GM03348 (cell line): ENCODE data around the gene TRIM29.

Source experiments
- DNase-seq: peaks from one replicate; pipeline ENCODE4 v3.0.0; 2012; ENCODE audit warnings: low spot score

The TRIM29 gene

DNA sequence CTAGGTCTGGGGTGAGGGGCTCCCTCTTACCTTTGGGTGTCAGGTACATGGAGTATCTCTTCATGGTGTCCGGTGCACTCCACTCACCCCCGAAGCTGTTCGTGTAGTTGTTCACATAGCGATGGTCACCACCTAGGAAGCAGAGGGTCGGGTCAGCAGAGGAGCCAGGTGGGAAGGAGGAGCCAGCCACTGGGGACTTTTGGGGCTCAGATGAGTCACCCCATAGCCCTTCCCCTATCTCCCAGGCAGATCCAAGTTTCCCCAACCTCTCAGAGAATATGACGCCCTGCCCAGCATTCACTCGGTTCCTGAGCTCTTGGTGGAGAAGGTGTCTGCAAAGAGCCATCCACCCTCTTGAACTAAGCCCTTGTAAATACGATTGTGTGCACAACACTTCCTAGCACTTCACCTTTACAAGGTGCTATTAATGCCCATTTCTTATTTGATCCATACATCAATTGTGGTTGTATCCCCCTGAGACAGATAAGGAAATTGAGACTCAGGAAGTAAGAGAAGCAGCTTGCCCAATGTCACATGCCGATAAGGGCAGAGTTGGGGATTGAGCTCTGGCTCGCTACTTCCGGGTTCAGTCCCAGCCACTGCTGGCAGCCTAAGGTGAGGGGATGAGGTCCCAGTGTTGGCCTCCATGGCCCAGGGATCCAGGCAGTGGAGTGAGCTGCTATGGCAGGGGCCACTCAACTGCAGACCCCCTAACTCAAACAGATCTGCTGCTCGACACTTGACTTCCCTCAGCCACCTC, 14.8 kb downstream of the TRIM29 start:
- no peak for DNase-seq

DNA sequence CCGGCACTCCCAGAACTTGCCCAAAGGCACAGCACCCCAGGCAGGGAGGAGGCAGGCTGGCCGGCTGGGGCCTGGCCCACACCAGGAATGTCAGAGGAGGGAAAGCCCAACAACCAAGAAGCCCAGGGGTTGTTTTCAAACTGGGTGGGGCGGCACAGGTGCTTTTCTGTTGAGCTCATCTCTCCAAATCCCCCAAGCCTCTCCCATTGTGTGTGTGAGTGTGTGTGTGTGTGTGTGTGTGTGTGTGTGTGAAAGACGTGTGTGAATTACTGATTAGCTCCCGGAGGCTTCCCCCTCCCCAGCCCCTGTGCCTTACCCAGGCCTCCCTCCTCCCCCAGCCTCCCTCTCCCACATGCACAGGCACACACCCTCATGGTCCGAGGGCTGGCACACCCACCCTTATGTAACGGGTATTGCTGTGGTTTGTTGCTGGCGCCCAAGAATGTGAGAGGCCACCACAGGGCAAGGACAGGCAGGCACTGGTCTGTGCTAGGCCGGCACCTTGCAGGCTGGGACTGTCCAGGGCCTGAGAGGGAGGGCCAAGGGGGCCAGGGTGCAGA, 15.9 kb downstream of the TRIM29 start:
- DNase-seq: no peak

DNA sequence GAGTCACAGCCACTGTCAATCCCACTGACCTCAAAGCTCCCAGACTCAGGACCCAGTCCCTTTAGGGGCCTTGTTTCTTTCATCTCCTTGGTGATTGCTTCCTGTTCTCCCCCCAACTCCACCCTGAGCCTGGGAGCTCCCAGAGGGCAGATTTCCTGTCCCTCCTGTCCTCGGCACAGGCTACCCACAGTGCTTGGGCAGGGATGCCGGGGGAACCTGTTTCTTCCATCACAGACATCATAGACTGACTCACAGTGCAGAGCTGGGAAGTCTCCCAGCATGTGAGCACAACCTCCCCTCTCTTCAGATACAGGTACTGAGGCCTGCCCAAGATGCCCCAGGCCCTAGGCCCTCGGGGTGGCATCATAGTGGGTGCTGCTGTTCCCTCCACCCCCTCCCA, 16.6 kb downstream of the TRIM29 start:
- DNase-seq: no peak

DNA sequence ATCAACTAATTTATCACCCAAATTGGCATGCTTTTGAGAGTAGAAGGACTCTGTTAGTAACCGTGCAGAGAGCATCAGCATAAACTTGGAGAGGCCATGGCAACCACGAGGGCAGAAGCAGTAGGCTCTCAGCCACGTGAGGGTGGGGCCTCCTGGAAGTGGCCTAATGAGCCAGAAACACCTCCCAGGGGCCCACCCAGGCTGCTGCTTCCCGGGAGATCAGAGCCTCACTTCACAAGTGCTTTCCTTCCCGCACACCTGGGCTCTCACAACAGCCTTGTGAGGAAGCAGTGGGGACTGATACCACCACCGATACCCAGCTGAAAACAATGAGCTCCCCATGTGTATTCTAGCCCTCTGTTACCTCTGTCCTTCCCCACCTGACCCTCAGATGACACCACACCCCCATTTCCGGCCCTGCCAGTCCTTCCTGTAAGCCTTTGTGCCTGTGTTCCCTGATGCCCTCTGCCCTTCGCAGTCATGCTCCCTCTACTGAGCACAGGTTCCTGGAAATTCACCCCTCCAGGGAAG, 17.0 kb downstream of the TRIM29 start:
- DNase-seq: no peak

DNA sequence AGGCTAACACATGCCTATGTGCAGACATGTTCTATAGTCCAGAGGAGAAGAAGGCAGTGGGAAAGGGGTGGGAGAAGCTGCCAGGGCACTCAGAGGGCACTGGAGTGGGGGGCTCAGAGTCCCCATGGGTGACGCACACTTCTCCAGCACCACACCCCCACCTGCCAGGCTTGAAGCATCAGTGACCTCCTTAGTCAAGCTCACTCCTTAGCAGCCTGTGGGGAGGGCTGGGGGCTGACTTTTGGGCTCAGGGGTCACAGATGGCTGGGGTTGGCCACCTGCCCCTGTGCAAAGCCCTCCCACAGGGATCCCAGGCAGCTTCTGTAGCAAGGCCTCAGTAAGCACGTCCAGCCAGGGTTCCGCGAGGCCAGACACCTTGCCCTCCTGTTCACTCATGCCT, 18.8 kb downstream of the TRIM29 start:
- DNase-seq: no peak

DNA sequence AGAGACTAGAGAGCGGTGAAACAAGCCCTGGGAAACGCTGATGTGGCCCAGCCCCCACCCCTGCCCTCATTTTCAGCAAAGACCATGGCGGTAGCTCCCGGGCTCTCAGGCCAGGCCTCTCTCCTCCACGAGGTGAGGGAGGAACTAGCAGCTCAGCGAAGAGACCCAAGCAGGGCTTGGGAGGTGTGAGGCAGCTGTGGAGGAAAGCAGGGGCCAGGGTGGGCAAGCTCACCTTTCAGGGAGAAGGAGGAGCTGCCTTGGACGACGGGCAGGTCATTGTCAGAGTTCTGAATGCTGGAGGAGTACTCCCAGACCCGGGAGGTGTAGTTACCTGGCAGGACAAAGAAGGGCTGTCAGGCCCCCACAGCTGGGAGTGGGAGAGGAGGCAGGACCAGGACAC, 19.9 kb downstream of the TRIM29 start:
- DNase-seq: no peak

DNA sequence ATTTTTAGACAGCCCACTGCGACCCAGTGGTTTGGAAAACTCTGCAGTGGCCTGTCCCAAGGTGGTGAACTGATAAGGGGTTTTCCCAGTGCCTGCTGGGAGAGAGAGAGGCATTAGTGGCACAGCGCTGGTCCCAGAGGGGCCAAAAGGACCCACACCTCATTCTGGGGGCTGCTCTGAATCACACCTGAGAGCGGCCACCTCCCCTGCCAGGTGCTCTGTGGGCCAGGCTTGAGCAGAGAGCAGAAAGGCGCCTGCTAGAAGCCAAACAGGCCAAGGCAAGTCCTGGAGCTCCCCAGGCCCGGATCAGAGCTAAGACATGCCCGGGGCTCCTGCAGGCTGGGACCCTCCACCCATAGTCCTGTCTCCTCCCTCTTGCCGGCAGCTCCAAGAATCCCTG, 20.9 kb downstream of the TRIM29 start:
- no peak for DNase-seq

DNA sequence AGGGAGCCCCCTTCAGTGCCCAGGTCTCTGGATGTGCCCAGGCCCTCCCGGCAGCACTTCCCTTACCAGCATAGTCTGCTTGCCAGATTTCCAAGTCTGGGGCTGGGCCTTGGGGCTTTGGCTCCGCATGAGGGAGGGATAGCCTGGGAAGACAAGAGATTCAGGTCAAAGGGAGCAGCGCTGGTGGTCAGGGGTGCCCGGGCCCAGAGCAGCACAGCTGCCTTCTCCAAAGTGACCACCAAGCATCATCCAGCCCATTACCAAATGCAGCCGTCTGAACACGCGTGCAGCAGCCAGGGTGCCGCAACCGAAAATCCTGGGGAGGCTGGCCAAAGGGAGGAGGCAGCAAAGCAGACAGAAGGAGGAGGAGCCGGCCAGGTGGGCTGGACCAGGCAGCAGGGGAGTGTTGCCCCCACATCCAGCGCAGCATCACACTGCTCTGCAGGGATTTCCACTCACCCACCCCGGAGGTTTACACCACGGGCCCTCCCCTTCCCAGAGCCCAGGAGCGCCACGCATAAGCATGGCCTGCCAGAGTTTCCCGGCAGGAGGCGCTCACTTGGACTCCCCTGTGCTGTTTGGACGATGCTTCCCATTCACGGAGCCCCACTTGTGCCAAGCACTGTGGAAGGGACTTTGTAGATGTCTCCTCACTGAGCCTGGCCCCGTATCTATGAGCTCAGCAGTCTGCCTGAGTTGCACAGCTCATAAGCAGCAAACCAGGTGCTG, 22.5 kb downstream of the TRIM29 start:
- no peak for DNase-seq

DNA sequence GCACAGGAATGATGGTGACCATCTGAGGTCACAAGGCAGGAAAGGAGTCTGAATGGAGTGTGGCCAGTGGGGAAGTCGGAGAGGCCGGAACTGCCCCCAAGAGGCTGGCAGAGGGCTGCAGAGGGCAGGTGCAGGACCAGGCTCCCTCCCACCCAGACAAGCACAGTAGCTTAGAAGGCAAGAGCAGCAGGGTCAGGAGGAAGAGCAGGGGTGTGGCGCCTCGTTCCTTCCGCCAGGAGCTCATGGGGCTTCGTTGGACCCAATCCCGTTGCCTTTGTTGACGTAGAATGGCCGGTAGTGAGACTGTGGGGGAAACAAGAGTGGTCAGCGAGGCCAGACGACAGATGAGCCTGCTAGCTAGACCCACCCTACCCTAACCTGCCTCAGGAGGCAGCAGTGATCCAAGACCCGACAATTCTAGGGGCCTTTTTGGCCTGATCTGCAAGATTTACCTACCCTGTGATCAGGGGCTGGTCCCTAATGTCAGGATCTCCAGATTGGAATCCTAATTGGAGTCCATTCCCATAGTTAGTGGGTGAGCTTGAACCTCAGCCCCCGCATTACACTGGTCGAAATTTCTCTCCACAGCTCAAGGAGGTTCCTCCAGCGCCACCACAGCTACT, 25.6 kb downstream of the TRIM29 start:
- DNase-seq: no peak

DNA sequence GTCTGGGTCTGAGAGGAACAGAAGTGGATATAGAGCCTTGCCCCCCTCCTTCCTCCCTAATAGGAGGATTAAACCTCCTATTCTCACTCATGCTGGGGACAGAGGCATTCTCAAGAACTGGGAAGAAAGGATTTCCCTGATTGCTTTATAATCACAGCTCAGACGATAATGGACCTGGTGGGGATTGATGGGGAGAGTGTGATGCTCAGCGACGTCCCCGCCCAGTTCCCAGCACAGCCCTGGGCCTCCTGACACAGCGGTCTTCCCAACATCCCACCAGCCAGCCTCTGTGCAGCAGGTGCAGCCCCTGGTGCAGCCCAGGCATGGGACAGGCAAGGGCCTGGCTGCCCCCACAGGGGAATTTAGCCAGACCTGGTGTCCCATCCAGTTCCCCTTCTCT, 28.4 kb downstream of the TRIM29 start:
- no peak for DNase-seq

DNA sequence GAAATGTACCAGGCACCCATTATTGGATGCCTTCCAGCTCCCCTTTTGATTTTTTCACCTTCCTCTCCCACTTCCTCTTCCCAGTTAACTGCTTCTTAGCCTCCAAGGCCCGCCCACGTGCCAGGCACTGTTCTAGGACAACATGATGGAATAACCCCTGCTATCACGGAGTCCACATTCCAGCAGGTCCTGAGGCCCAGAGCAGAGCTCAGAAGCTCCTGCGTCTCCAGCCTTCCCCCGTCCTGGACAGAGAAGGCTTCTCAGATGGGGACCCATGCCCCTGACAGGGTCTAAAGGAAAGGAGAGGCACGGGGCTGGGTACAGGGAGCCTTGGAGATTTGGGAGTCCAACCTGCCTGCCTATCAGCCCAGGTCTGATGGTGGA, 29.1 kb downstream of the TRIM29 start:
- DNase-seq: no peak

DNA sequence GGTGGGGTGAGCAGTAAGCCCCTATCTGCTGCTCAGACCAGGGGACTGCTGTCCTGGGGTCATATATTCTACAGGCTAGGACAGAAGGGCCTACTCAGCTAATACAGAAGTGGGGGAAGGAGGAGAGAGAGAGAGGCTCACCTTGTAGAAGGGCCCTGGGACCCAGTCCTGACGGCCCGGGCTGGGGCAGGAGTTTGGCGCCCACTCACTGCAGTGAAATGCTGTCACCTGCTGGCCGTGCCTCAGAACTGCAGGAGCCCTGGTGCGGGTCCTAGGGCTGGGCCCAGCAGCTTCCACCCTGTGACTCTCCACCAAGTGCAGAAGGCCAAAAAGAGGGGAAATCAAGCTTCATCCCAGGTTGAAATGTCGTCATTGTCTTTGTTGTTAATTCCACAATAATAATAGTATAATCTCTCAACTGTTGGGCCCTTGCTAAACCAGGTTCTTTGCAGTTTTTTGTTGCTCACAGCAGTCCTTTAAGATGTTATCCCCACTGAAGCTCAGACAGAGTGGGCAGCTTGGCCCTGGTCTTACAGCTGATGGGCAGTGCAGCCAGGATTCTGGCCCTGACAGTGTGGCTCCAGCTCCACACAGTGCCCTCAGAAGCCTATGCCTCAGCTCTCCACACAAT, 29.6 kb downstream of the TRIM29 start:
- peak; percentile 95 for DNase-seq

DNA sequence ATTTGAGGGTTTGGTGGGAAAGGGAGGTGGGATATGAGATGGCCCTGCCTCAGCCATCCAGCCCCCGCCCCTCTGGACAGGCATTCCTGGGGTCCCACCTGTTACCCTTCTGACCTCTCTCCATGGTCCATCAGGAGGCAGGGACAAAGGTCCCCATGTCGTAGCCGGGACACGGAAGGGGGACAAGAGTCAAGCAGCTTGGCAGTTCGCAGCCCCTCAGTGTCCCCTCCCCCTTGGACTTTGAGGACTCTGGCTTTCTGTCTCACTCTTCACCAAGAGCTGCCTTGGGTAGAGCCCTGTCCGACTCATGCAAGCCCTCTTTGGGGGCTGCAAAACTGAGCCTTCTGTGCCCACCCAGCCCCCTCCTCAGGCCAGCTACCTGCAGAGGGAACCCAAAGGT, 30.2 kb downstream of the TRIM29 start:
- no peak for DNase-seq

DNA sequence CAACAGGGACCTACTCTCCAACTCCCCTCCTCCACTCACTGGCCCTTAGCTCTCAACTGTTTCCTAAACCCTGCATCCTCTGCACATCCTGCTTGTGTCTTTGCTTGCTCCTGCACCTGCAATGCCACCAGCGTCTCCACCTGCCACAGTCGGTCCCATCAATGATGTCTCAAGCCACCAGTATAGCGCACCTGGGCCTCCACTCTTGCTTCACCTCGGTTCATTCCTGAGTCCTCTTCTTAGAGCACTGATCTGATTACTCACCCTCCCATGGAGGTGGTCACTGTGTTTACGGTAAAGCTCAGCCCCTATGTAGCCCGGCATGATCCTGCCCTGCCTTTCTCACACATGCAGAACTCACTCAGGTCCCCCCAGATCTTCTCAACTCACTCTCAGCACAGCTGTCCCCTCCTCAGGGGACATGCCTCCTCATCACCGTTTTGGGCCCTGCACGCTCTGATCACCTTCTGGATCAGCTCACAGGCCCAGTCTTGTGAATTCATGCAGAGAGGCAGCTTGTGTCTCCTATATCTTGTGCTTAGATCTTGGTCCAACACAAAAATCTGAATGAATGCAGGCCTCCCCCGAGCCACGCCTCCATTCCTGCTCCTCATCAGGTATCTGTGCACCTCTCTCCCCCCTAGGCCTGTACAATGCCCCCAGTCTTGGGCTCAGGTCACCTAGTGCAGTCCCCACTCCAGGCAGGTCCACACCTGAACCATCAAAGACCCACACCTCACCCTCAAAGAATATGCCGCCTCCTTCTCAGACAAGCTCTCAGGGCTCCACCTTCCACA, 31.4 kb downstream of the TRIM29 start:
- DNase-seq: no peak

DNA sequence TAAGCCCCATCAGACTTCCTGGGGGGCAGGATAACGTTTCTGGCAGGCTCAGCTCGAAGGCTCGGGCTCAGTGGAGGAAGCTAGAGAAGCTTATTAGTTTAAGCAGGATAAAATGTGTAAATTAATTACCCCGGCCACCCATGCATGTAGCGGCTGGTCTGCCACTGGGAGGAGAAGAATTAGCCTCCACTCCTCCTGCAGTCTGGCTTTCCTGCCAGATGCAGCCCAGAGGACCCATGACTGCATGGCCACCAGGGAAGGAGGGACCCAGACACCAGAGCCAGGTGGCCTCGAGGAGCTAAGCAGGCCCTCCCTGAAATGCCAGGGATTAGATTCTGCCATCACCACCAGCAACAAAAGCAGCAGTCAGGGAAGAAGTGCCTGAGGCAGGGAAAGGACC, 32.3 kb downstream of the TRIM29 start:
- no peak for DNase-seq

DNA sequence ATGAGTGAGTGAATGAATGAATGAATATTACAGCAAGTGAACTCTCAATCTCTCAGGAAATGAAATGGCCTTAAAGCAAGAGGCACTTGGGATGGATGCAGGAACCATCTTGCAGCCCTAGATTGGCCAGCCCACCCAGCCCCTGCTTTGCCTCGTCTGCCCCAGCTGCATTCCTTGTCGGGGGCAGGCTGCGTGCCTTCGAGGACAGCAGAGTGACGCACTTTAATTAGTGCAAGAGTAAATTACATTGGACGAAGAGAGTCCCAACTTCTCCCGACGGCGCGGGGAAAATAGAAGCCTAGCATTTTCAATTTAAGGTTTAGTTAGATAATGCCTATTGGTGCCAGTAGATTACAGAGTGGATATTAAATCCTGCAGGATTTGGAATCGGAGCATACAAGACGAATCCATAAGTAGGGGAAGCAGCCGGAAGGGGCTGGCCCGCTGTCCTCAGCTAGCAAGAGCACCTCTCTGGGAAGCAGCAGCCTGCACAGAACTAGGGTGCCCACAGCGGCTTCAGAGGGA, 33.8 kb downstream of the TRIM29 start:
- DNase-seq: no peak

DNA sequence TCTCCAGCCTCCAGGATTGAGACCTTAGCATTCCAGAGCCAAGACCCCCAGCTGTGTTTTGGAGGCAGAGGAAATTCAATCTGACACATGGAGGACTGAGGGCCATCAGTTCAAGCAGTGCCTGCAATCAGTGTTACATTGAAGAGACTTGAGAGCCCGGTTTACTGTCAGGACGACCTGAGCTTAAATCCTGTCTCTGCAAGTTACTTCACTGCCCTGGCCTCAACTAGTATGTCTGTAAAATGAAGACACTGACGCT, 35.1 kb downstream of the TRIM29 start:
- no peak for DNase-seq

DNA sequence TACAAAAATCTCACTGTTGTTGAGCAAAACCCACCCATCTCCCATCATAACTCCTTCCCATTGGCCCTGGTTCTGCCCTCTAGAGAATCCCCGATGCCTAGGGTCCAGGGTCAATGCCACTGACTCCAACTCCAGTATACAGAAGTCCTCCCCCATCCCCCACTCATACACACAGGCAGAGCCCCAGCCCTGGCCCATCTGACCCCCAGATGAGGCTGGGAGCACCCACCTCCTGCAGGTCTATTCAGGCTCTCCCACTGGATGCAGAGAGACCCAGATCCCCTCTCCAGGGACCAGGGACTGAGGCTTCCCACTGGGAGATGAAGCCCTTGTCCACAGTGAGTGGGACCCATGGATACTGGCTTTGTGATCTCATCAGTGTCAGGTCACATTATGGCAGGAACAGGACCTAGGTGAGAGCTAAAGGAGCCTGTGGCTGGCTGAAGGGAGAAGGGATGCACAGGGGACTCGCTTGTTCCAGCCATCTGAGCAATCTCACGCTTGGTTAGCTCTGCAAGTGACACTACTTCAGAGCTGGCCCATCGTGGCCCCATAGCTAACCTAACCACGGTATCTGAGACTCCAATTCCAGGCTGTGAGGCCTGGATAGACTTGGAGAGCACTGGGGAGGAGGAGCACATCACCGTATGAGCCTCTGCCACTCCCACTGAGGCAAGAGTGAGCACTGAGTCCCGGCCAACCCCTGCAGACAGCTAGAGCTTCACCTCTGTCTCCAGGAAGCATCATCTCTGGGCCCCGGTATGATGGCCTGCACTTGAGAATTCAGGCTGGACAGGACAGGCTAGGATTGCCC, 35.7 kb downstream of the TRIM29 start:
- DNase-seq: no peak

DNA sequence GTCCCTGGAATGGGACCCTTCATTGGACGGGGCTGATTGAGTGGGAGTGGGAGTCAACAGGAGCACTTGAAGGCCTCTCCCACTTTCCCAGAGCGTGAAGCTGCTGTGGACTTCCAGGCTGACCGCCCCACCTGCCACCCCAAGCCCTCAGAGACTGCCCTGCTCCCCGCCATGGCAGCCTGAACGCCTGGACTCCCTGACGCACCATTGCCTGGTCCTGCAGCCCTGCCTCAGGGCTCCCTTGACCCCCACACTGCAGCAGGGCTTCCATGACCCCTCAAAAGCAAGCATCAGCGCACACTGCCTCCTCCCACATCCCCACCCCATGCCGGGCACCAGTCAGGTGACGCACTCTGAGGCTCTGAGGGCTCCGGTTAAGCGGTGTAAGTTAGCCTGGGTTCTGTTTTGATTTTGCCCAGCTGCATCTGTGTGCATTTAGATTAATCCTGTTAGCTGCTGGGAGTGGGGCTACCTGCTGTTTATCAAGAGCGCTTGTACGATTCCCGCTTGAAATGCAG, 39.4 kb downstream of the TRIM29 start:
- DNase-seq: no peak

DNA sequence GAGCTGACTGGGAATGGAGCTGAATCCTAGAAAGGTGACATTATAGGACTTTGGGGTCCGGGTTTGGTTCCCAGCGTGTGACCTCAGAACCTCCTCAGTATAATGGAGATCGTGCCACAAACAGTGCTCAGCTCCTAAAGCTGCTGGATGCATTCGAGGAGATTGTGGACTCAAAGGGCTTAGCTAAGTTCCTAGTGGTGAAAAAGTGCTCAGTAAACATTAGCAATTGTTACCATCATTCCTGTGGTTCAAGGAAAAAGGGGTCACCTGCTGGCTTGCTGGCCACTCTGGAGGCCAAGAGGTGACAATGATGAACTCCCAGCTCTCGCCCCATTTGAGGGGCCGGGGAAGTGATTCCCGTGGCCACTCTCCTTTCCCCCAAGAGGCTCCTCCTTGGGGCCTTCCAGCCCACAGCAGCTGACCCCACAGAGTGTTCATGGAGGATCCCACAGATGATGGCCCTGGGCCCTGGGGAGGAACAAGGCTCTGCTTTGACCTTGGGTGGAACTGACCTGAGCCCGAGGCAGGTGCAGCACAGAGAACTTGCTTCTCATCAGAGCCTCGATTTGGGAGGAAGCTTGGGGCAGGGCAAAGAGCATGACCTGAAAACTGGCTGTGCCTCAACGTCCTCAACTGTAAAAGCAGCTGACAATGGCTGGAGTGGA, 40.1 kb downstream of the TRIM29 start:
- DNase-seq: no peak
